ENCODE data around the gene SNX9. TPM values are rescaled to one million over a fixed set of nuclear protein-coding genes. Genes with fewer than 3 reads are reported as not detected.

Gene SNX9
- total RNA-seq, 1 experiment from 2014 or later: 16.6 TPM

- no TSS peak for BruUV-seq (replicated peaks)
- Mint-ChIP-seq H3K27me3 (ENCODE audit: unreplicated experiment) (no peaks in the 10 kb centered on the region), H3K36me3 (ENCODE audit: insufficient read depth, unreplicated experiment) (no peaks in the 10 kb centered on the region), H3K27ac (ENCODE audit: unreplicated experiment) (no peak overlapping the region), H3K4me1 (ENCODE audit: low read depth, unreplicated experiment) (no peaks in the 10 kb centered on the region), H3K9me3 (ENCODE audit: low read depth, unreplicated experiment) (no peaks in the 10 kb centered on the region), H3K4me3 (ENCODE audit: low read depth, unreplicated experiment) (no peak overlapping the region)
- DNase-seq: no peak
- CTCF ChIA-PET: no interaction called here
- intact Hi-C loops (cut with micrococcal nuclease; ENCODE audit: unreplicated experiment): no loop called here
- TF ChIP-seq CTCF (IDR thresholded peaks at IDR 0.05; ENCODE audit: unreplicated experiment): no peak
Measured at GRCh38 chr6:157804448-157805327, 18.4 kb upstream of the SNX9 start.

GRCh38 chr6:157806131-157806855 lies 16.8 kb upstream of the SNX9 start:
- Mint-ChIP-seq H3K4me1 (ENCODE audit: low read depth, unreplicated experiment) (no peaks in the 10 kb centered on the region), H3K9me3 (ENCODE audit: low read depth, unreplicated experiment) (no peaks in the 10 kb centered on the region), H3K27ac (ENCODE audit: unreplicated experiment) (no peak overlapping the region), H3K36me3 (ENCODE audit: insufficient read depth, unreplicated experiment) (no peaks in the 10 kb centered on the region), H3K4me3 (ENCODE audit: low read depth, unreplicated experiment) (no peak overlapping the region), H3K27me3 (ENCODE audit: unreplicated experiment) (no peaks in the 10 kb centered on the region)
- CTCF ChIA-PET: no interaction called here
- no TSS peak for BruUV-seq (replicated peaks)
- no peak for DNase-seq
- intact Hi-C loops (cut with micrococcal nuclease; ENCODE audit: unreplicated experiment): no loop called here
- no peak for TF ChIP-seq CTCF (IDR thresholded peaks at IDR 0.05; ENCODE audit: unreplicated experiment)

GRCh38 chr6:157806856-157807215 lies 16.2 kb upstream of the SNX9 start:
- Mint-ChIP-seq H3K27me3 (ENCODE audit: unreplicated experiment) (no peaks in the 10 kb centered on the region), H3K27ac (ENCODE audit: unreplicated experiment) (no peak overlapping the region), H3K36me3 (ENCODE audit: insufficient read depth, unreplicated experiment) (no peaks in the 10 kb centered on the region), H3K9me3 (ENCODE audit: low read depth, unreplicated experiment) (no peaks in the 10 kb centered on the region), H3K4me1 (ENCODE audit: low read depth, unreplicated experiment) (no peaks in the 10 kb centered on the region), H3K4me3 (ENCODE audit: low read depth, unreplicated experiment) (no peak overlapping the region)
- DNase-seq: no peak
- CTCF ChIA-PET: no interaction called here
- no peak for TF ChIP-seq CTCF (IDR thresholded peaks at IDR 0.05; ENCODE audit: unreplicated experiment)
- intact Hi-C loops (cut with micrococcal nuclease; ENCODE audit: unreplicated experiment): no loop called here
- BruUV-seq (replicated peaks): no TSS peak

- no peaks in the 10 kb centered on the region for H3K27me3 Mint-ChIP-seq (ENCODE audit: unreplicated experiment)
- no peaks in the 10 kb centered on the region for H3K36me3 Mint-ChIP-seq (ENCODE audit: insufficient read depth, unreplicated experiment)
- CTCF ChIA-PET: interaction anchor here (0.9 kb wide), 1 partner anchor 65 kb away, joined by 3 read pairs; no protein-coding TSS in a partner anchor
- intact Hi-C loops (cut with micrococcal nuclease; ENCODE audit: unreplicated experiment): no loop called here
- TF ChIP-seq CTCF (IDR thresholded peaks at IDR 0.05; ENCODE audit: unreplicated experiment): no peak
- no peaks in the 10 kb centered on the region for H3K9me3 Mint-ChIP-seq (ENCODE audit: low read depth, unreplicated experiment)
- H3K4me1 Mint-ChIP-seq (ENCODE audit: low read depth, unreplicated experiment): no peaks in the 10 kb centered on the region
- no peak for DNase-seq
- no TSS peak for BruUV-seq (replicated peaks)
- H3K4me3 Mint-ChIP-seq (ENCODE audit: low read depth, unreplicated experiment): no peak overlapping the region
- H3K27ac Mint-ChIP-seq (ENCODE audit: unreplicated experiment): no peak overlapping the region
Measured at GRCh38 chr6:157808405-157808950, 14.6 kb upstream of the SNX9 start.
